HG03457 (cell line): ENCODE data around the gene PRKG1.
A peak's percentile ranks its signal among the peaks of the same experiment; 100 is the strongest.
"Not testable (repeated sequence)": the region's sequence is repeated elsewhere in the genome, so short reads cannot be mapped to it uniquely, and the experiment has no call there.

Experiments
- ATAC-seq: cut with Tn5 transposase; IDR thresholded peaks from one replicate; pipeline ENCODE4 v1.9.1; 2021; ENCODE audit warnings: moderate number of reproducible peaks; ENCODE audit not compliant: unreplicated experiment

PRKG1 gene

GRCh38 chr10:52143338-52143737 lies 1069.1 kb downstream of the PRKG1 start:
- no peak for ATAC-seq

- ATAC-seq = no peak
Observed at GRCh38 chr10:52145636-52146035, 1071.3 kb downstream of the PRKG1 start.

GRCh38 chr10:52146766-52147165 lies 1072.5 kb downstream of the PRKG1 start:
- no peak for ATAC-seq

GRCh38 chr10:52170776-52171175 lies 1096.5 kb downstream of the PRKG1 start:
- ATAC-seq = no peak

- ATAC-seq = no peak
Observed at GRCh38 chr10:52172581-52172980, 1098.3 kb downstream of the PRKG1 start.

GRCh38 chr10:52185256-52185655 lies 1111.0 kb downstream of the PRKG1 start:
- ATAC-seq = no peak

- ATAC-seq = no peak
Observed at GRCh38 chr10:52187521-52188258, 1113.4 kb downstream of the PRKG1 start.

- ATAC-seq = no peak
Observed at GRCh38 chr10:52191049-52191448, 1116.8 kb downstream of the PRKG1 start.

GRCh38 chr10:52194191-52194590 lies 1119.9 kb downstream of the PRKG1 start:
- ATAC-seq = no peak

- no peak for ATAC-seq
Observed at GRCh38 chr10:52194716-52195115, 1120.4 kb downstream of the PRKG1 start.

GRCh38 chr10:52197098-52197497 lies 1122.8 kb downstream of the PRKG1 start:
- no peak for ATAC-seq

GRCh38 chr10:52198540-52198939 lies 1124.3 kb downstream of the PRKG1 start:
- ATAC-seq = no peak

GRCh38 chr10:52204906-52205305 lies 1130.6 kb downstream of the PRKG1 start:
- not testable (repeated sequence) for ATAC-seq

GRCh38 chr10:52208365-52208764 lies 1134.1 kb downstream of the PRKG1 start:
- no peak for ATAC-seq

GRCh38 chr10:52210161-52210560 lies 1135.9 kb downstream of the PRKG1 start:
- ATAC-seq = no peak

GRCh38 chr10:52212062-52212461 lies 1137.8 kb downstream of the PRKG1 start:
- ATAC-seq = no peak

GRCh38 chr10:52212802-52213201 lies 1138.5 kb downstream of the PRKG1 start:
- ATAC-seq = no peak

GRCh38 chr10:52213321-52213752 lies 1139.0 kb downstream of the PRKG1 start:
- ATAC-seq = no peak

- peak; percentile 62 for ATAC-seq
Observed at GRCh38 chr10:52215745-52216361, 1141.6 kb downstream of the PRKG1 start.

- no peak for ATAC-seq
Observed at GRCh38 chr10:52216852-52217251, 1142.6 kb downstream of the PRKG1 start.

- ATAC-seq = no peak
Observed at GRCh38 chr10:52217531-52217930, 1143.2 kb downstream of the PRKG1 start.

- ATAC-seq = no peak
Observed at GRCh38 chr10:52220947-52221346, 1146.7 kb downstream of the PRKG1 start.

- no peak for ATAC-seq
Observed at GRCh38 chr10:52221923-52222322, 1147.6 kb downstream of the PRKG1 start.
